MM.1S (cell line): Measurements from ENCODE around the gene TNKS2.

Experiments used
- DNase-seq: peaks from one replicate; pipeline ENCODE4 v3.0.0-alpha.2; 2015
- H2AFZ ChIP-seq: fragments of 300-600 bp; sonication (generic); 2 replicates; pipeline ENCODE4 v1.6.0; 2016; ENCODE audit warnings: antibody characterized with exemption, low read length
- H3F3A ChIP-seq: fragments of 300-600 bp; sonication (generic); 2 replicates; pipeline ENCODE4 v1.6.1; 2016; ENCODE audit warnings: mild to moderate bottlenecking, antibody characterized with exemption, low read length, moderate library complexity, mixed read lengths; ENCODE audit not compliant: insufficient read depth
- H3K27ac ChIP-seq: fragments of 300-600 bp; sonication (generic); 2 replicates; pipeline ENCODE4 v1.5.1; 2016; ENCODE audit warnings: mild to moderate bottlenecking, low read length
- H3K27me3 ChIP-seq: fragments of 300-600 bp; sonication (generic); replicated peaks from 2 replicates; pipeline ENCODE4 v1.6.0; 2016; ENCODE audit warnings: low read length; ENCODE audit not compliant: insufficient read depth
- H3K36me3 ChIP-seq: fragments of 300-600 bp; sonication (generic); replicated peaks from 2 replicates; pipeline ENCODE4 v1.6.1; 2016; ENCODE audit warnings: mild to moderate bottlenecking, low read length, mixed read lengths; ENCODE audit not compliant: insufficient read depth
- H3K4me1 ChIP-seq: fragments of 300-600 bp; sonication (generic); 2 replicates; pipeline ENCODE4 v1.6.1; 2016; ENCODE audit warnings: low read length, mixed read lengths
- H3K4me2 ChIP-seq: fragments of 300-600 bp; sonication (generic); 2 replicates; pipeline ENCODE4 v1.6.0; 2016; ENCODE audit warnings: low read depth, low read length
- H3K4me3 ChIP-seq: fragments of 300-600 bp; sonication (generic); 2 replicates; pipeline ENCODE4 v1.5.1; 2016; ENCODE audit warnings: low read length, mixed read lengths
- H3K79me2 ChIP-seq: fragments of 300-600 bp; sonication (generic); 2 replicates; pipeline ENCODE4 v1.6.1; 2016; ENCODE audit warnings: mixed run types, low read length, mixed read lengths
- H3K9ac ChIP-seq: fragments of 300-600 bp; sonication (generic); 2 replicates; pipeline ENCODE4 v1.6.1; 2016; ENCODE audit warnings: low read length, mixed read lengths
- H3K9me2 ChIP-seq: fragments of 300-600 bp; sonication (generic); replicated peaks from 2 replicates; pipeline ENCODE4 v1.6.1; 2016; ENCODE audit warnings: mild to moderate bottlenecking, low read length, mixed read lengths; ENCODE audit not compliant: insufficient read depth
- H3K9me3 ChIP-seq: fragments of 300-600 bp; sonication (generic); replicated peaks from 2 replicates; pipeline ENCODE4 v1.6.1; 2016; ENCODE audit warnings: mild to moderate bottlenecking, low read length, mixed read lengths; ENCODE audit not compliant: insufficient read depth
- H4K20me1 ChIP-seq: fragments of 300-600 bp; sonication (generic); 2 replicates; pipeline ENCODE4 v1.6.1; 2016; ENCODE audit warnings: mild to moderate bottlenecking, low read length, moderate library complexity, mixed read lengths; ENCODE audit not compliant: insufficient read depth
- CTCF ChIP-seq: fragments of 300-600 bp; sonication (generic); IDR thresholded peaks from 2 replicates; pipeline ENCODE4 v1.5.1; 2016; ENCODE audit warnings: antibody characterized with exemption, low read length, mixed read lengths
- EZH2 ChIP-seq: fragments of 300-600 bp; sonication (generic); optimal IDR thresholded peaks from 2 replicates; pipeline ENCODE3; 2017; ENCODE audit warnings: low read depth, mild to moderate bottlenecking, antibody characterized with exemption, low read length, mixed read lengths
- EZH2phosphoT487 ChIP-seq: fragments of 300-600 bp; sonication (generic); IDR thresholded peaks from 2 replicates; pipeline ENCODE4 v1.6.1; 2018; ENCODE audit warnings: antibody characterized with exemption, low read length

Gene TNKS2

GRCh38 chr10:91776266-91776665 lies 22.0 kb upstream of the TNKS2 start:
- Histone ChIP-seq H3K9me3 (no peaks in the 10 kb centered on the region), H3K27ac (no peak overlapping the region), H3K4me1 (no peaks in the 10 kb centered on the region), H3K9me2 (no peaks in the 10 kb centered on the region), H3K79me2 (no peaks in the 10 kb centered on the region), H3K36me3 (no peaks in the 10 kb centered on the region), H3K9ac (no peak overlapping the region), H3K27me3 (no peaks in the 10 kb centered on the region), H4K20me1 (no peaks in the 10 kb centered on the region), H3F3A (no peaks in the 10 kb centered on the region), H2AFZ (no peak overlapping the region), H3K4me2 (no peak overlapping the region), H3K4me3 (no peak overlapping the region)
- DNase-seq, result no peak
- TF ChIP-seq CTCF (no peak), EZH2phosphoT487 (no peak), EZH2 (no peak)

GRCh38 chr10:91778485-91778884 lies 19.7 kb upstream of the TNKS2 start:
- H3K36me3 ChIP-seq, result no peaks in the 10 kb centered on the region
- no peaks in the 10 kb centered on the region for H3K27me3 ChIP-seq
- no peaks in the 10 kb centered on the region for H3F3A ChIP-seq
- no peak overlapping the region for H3K9ac ChIP-seq
- H3K4me2 ChIP-seq, result no peak overlapping the region
- no peak for DNase-seq
- no peak overlapping the region for H2AFZ ChIP-seq
- H3K9me3 ChIP-seq, result no peaks in the 10 kb centered on the region
- H3K27ac ChIP-seq, result no peak overlapping the region
- H3K79me2 ChIP-seq, result no peaks in the 10 kb centered on the region
- H4K20me1 ChIP-seq, result no peaks in the 10 kb centered on the region
- no peak overlapping the region for H3K4me3 ChIP-seq
- H3K4me1 ChIP-seq, result no peaks in the 10 kb centered on the region
- no peaks in the 10 kb centered on the region for H3K9me2 ChIP-seq
- TF ChIP-seq EZH2, result no peak
- no peak for TF ChIP-seq CTCF
- TF ChIP-seq EZH2phosphoT487, result no peak

- no peak for DNase-seq
Measured at GRCh38 chr10:91779011-91779605, 19.1 kb upstream of the TNKS2 start.

More at GRCh38 chr10:91779011-91779605, 19.1 kb upstream of the TNKS2 start:
- Histone ChIP-seq H3K27ac (no peak overlapping the region), H3K4me2 (no peak overlapping the region), H3F3A (no peaks in the 10 kb centered on the region), H3K4me3 (no peak overlapping the region), H3K36me3 (no peaks in the 10 kb centered on the region), H3K9me3 (no peaks in the 10 kb centered on the region), H3K79me2 (no peaks in the 10 kb centered on the region), H3K9me2 (no peaks in the 10 kb centered on the region), H2AFZ (no peak overlapping the region), H3K27me3 (no peaks in the 10 kb centered on the region), H3K9ac (no peak overlapping the region), H4K20me1 (no peaks in the 10 kb centered on the region), H3K4me1 (no peaks in the 10 kb centered on the region)
- TF ChIP-seq CTCF (no peak), EZH2 (no peak), EZH2phosphoT487 (no peak)
